Muscle layer of duodenum (tissue), 2 donors: ENCODE results near the gene TM9SF1.
A peak's percentile ranks its signal among the peaks of the same experiment; 100 is the strongest.

Experiments used
- H3K27ac ChIP-seq: one replicate; pipeline ENCODE4 v1.7.0; 2013; ENCODE audit warnings: mild to moderate bottlenecking, low read length
- H3K27me3 ChIP-seq: one replicate; pipeline ENCODE4 v1.7.0; 2013; ENCODE audit warnings: low read depth, mild to moderate bottlenecking, control low read depth, low read length
- H3K36me3 ChIP-seq, 2 donors: one replicate each; pipeline ENCODE4 v1.7.0; 2013; ENCODE audit warnings: low read length in 2 of 2, control low read depth in 1 of 2, mild to moderate bottlenecking in 1 of 2; ENCODE audit not compliant: insufficient read depth in 2 of 2, control insufficient read depth in 1 of 2
- H3K4me1 ChIP-seq, 2 donors: one replicate each; pipeline ENCODE4 v1.7.0; 2013; ENCODE audit warnings: low read length in 2 of 2, mild to moderate bottlenecking in 2 of 2, control low read depth in 1 of 2, moderate library complexity in 1 of 2; ENCODE audit not compliant: insufficient read depth in 2 of 2, control insufficient read depth in 1 of 2
- H3K4me3 ChIP-seq, 2 donors: one replicate each; pipeline ENCODE4 v1.7.0; 2013; ENCODE audit warnings: low read length in 2 of 2, low read depth in 1 of 2, mild to moderate bottlenecking in 1 of 2
- H3K9me3 ChIP-seq, 2 donors: one replicate each; pipeline ENCODE4 v1.7.0; 2013; ENCODE audit warnings: low read length in 2 of 2, control low read depth in 1 of 2, mild to moderate bottlenecking in 1 of 2; ENCODE audit not compliant: control insufficient read depth in 1 of 2
- donor health status: healthy.

The TM9SF1 gene

GRCh38 chr14:24192933-24193332 is 2.3 kb downstream of the TM9SF1 start:
- Histone ChIP-seq H3K36me3 (peaks cover 12 to 21% of the 10 kb centered on the region in 2 donors), H3K4me1 (peaks cover 14 to 34% of the 10 kb centered on the region in 2 donors), H3K27me3 (no peaks in the 10 kb centered on the region), H3K4me3 (no peak overlapping the region), H3K27ac (no peak overlapping the region), H3K9me3 (no peaks in the 10 kb centered on the region)

GRCh38 chr14:24190416-24190815 is 4.8 kb downstream of the TM9SF1 start:
- Histone ChIP-seq H3K4me1 (peaks cover 13 to 29% of the 10 kb centered on the region in 2 donors), H3K27me3 (no peaks in the 10 kb centered on the region), H3K36me3 (peaks cover 25 to 36% of the 10 kb centered on the region in 2 donors), H3K9me3 (no peaks in the 10 kb centered on the region), H3K4me3 (no peak overlapping the region), H3K27ac (no peak overlapping the region)

- H3K4me3 ChIP-seq, result no peak overlapping the region
- H3K27me3 ChIP-seq, result no peaks in the 10 kb centered on the region
- peaks cover 27 to 45% of the 10 kb centered on the region in 2 donors for H3K36me3 ChIP-seq
- peaks cover 9 to 26% of the 10 kb centered on the region in 2 donors for H3K4me1 ChIP-seq
- H3K27ac ChIP-seq, result no peak overlapping the region
- no peaks in the 10 kb centered on the region for H3K9me3 ChIP-seq
These were observed 5.8 kb downstream of the TM9SF1 start for GRCh38 chr14:24189460-24189859.

GRCh38 chr14:24189059-24189375 is 6.2 kb downstream of the TM9SF1 start:
- Histone ChIP-seq H3K4me1 (peaks cover 5 to 21% of the 10 kb centered on the region in 2 donors), H3K27ac (no peak overlapping the region), H3K27me3 (no peaks in the 10 kb centered on the region), H3K36me3 (peaks cover 29 to 50% of the 10 kb centered on the region in 2 donors), H3K9me3 (no peaks in the 10 kb centered on the region), H3K4me3 (peak overlapping the region; percentile 70 to 79)

- Histone ChIP-seq H3K36me3 (peaks cover 31 to 55% of the 10 kb centered on the region in 2 donors), H3K27me3 (no peaks in the 10 kb centered on the region), H3K27ac (peak within 1 kb of the TSS; percentile 11), H3K4me1 (peaks cover 4 to 19% of the 10 kb centered on the region in 2 donors), H3K4me3 (peak within 1 kb of the TSS; percentile 70 to 79), H3K9me3 (no peaks in the 10 kb centered on the region)
These were observed 6.8 kb downstream of the TM9SF1 start, which contains the start of gene IPO4 for GRCh38 chr14:24188251-24189058. Gene IPO4 (minus strand): TSS chr14:24188816. CDS start chr14:24188787, 29 bp downstream.

GRCh38 chr14:24187539-24187915 is 7.7 kb downstream of the TM9SF1 start:
- H3K9me3 ChIP-seq, result no peaks in the 10 kb centered on the region
- peak overlapping the region; percentile 70 to 79 for H3K4me3 ChIP-seq
- H3K4me1 ChIP-seq, result peaks cover 4 to 19% of the 10 kb centered on the region in 2 donors
- no peaks in the 10 kb centered on the region for H3K27me3 ChIP-seq
- H3K36me3 ChIP-seq, result peaks cover 30 to 58% of the 10 kb centered on the region in 2 donors
- no peak overlapping the region for H3K27ac ChIP-seq

GRCh38 chr14:24186831-24187538 is 8.3 kb downstream of the TM9SF1 start:
- Histone ChIP-seq H3K4me1 (peaks cover 4 to 19% of the 10 kb centered on the region in 2 donors), H3K9me3 (no peaks in the 10 kb centered on the region), H3K4me3 (no peak overlapping the region), H3K36me3 (peaks cover 29 to 58% of the 10 kb centered on the region in 2 donors), H3K27ac (no peak overlapping the region), H3K27me3 (no peaks in the 10 kb centered on the region)

- no peak overlapping the region for H3K4me3 ChIP-seq
- peaks cover 4 to 19% of the 10 kb centered on the region in 2 donors for H3K4me1 ChIP-seq
- no peaks in the 10 kb centered on the region for H3K9me3 ChIP-seq
- H3K36me3 ChIP-seq, result peaks cover 41 to 64% of the 10 kb centered on the region in 2 donors
- H3K27ac ChIP-seq, result no peak overlapping the region
- H3K27me3 ChIP-seq, result no peaks in the 10 kb centered on the region
These were observed 9.5 kb downstream of the TM9SF1 start for GRCh38 chr14:24185741-24186140.

- Histone ChIP-seq H3K36me3 (peaks cover 45 to 67% of the 10 kb centered on the region in 2 donors), H3K4me1 (peaks cover 4 to 21% of the 10 kb centered on the region in 2 donors), H3K27ac (no peak overlapping the region), H3K27me3 (no peaks in the 10 kb centered on the region), H3K4me3 (no peak overlapping the region), H3K9me3 (no peaks in the 10 kb centered on the region)
These were observed 10.2 kb downstream of the TM9SF1 start for GRCh38 chr14:24185026-24185425.

- peaks cover 4 to 21% of the 10 kb centered on the region in 2 donors for H3K4me1 ChIP-seq
- peaks cover 46 to 73% of the 10 kb centered on the region in 2 donors for H3K36me3 ChIP-seq
- no peak overlapping the region for H3K27ac ChIP-seq
- no peak overlapping the region for H3K4me3 ChIP-seq
- no peaks in the 10 kb centered on the region for H3K9me3 ChIP-seq
- H3K27me3 ChIP-seq, result no peaks in the 10 kb centered on the region
These were observed 10.9 kb downstream of the TM9SF1 start for GRCh38 chr14:24184104-24184970.

GRCh38 chr14:24183014-24183481 is 12.2 kb downstream of the TM9SF1 start:
- Histone ChIP-seq H3K27me3 (no peaks in the 10 kb centered on the region), H3K4me1 (peaks cover 4 to 12% of the 10 kb centered on the region in 2 donors), H3K4me3 (no peak overlapping the region), H3K36me3 (peaks cover 53 to 86% of the 10 kb centered on the region in 2 donors), H3K27ac (no peak overlapping the region), H3K9me3 (no peaks in the 10 kb centered on the region)
